Measurements from ENCODE around the gene SKAP1. TPM values are rescaled to one million over a fixed set of nuclear protein-coding genes. Genes with fewer than 3 reads are reported as not detected.

The SKAP1 gene
- total RNA-seq, 1 donor from 2014 or later: not detected

DNA sequence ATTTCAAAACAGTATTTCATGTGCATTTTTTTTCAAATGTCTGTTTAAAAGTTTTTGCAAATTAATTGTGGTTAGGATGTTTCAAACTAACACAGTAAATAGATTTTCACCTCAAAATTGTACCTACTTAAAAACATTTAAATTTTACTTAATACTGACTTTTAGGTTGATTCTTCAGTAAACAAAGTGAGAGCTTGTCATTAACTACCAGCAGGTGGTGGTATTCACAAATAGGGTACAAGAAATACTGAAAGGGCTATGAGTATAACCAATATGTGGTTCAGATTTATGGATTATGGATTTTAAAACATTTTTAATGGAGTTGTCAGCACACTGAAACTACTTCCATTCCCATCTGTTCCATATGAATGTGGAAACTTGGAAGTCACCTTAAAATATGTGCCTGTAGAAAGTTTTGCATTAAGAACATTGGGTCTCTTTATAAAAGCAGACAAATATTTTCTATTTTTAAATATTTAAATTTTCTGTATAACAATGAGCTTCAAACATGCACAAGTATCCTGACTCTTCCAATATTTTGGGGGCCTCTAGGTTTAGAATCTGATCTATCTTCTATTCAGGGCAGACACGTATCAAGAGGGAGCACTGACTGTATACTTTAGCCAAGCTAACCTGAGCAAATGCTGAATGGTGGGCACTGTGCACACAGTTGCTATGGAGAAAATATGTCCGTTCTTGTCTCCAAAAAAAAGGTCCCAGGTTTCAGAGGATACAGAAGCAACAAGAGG is 166.9 kb downstream of the SKAP1 start:
- H3K27ac ChIP-seq (ENCODE audit: low read depth, low read length): no peak overlapping the region
- H3K27me3 ChIP-seq (ENCODE audit: insufficient read depth, low read length): peaks cover 8% of the 10 kb centered on the region
- H4K20me1 ChIP-seq (ENCODE audit: insufficient read depth, low read length): no peaks in the 10 kb centered on the region
- no peaks in the 10 kb centered on the region for H3K36me3 ChIP-seq (ENCODE audit: insufficient read depth, low read length)
- H3K4me1 ChIP-seq (ENCODE audit: insufficient read depth, low read length): no peaks in the 10 kb centered on the region
- no peaks in the 10 kb centered on the region for H3K9me3 Mint-ChIP-seq (ENCODE audit: unreplicated experiment)
- no peak for DNase-seq (ENCODE audit: low read depth)
- no peak overlapping the region for H3K4me3 Mint-ChIP-seq (ENCODE audit: unreplicated experiment)
- H3K9ac ChIP-seq (ENCODE audit: low read length): no peak overlapping the region
- no peak overlapping the region for H3K4me2 ChIP-seq (ENCODE audit: low read length)
- no peaks in the 10 kb centered on the region for H3K36me3 Mint-ChIP-seq (ENCODE audit: low read depth, unreplicated experiment)
- H2AFZ ChIP-seq (ENCODE audit: low read depth, low read length): no peak overlapping the region
- TF ChIP-seq, protein P1, sequence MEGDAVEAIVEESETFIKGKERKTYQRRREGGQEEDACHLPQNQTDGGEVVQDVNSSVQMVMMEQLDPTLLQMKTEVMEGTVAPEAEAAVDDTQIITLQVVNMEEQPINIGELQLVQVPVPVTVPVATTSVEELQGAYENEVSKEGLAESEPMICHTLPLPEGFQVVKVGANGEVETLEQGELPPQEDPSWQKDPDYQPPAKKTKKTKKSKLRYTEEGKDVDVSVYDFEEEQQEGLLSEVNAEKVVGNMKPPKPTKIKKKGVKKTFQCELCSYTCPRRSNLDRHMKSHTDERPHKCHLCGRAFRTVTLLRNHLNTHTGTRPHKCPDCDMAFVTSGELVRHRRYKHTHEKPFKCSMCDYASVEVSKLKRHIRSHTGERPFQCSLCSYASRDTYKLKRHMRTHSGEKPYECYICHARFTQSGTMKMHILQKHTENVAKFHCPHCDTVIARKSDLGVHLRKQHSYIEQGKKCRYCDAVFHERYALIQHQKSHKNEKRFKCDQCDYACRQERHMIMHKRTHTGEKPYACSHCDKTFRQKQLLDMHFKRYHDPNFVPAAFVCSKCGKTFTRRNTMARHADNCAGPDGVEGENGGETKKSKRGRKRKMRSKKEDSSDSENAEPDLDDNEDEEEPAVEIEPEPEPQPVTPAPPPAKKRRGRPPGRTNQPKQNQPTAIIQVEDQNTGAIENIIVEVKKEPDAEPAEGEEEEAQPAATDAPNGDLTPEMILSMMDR (IDR thresholded peaks at IDR 0.05; ENCODE audit: insufficient read depth, low read depth, low read length): peak; percentile 42
- no peak for TF ChIP-seq EZH2 (IDR thresholded peaks at IDR 0.05; ENCODE audit: insufficient read depth, low read length)
- H3K4me1 Mint-ChIP-seq (ENCODE audit: low read depth, unreplicated experiment): no peaks in the 10 kb centered on the region
- FAIRE-seq: peak; percentile 9
- no peaks in the 10 kb centered on the region for H3K79me2 ChIP-seq (ENCODE audit: insufficient read depth, low read length)
- H3K27me3 Mint-ChIP-seq (ENCODE audit: low read depth, unreplicated experiment): no peaks in the 10 kb centered on the region
- H3K9me3 ChIP-seq (ENCODE audit: insufficient read depth, low read depth, low read length): no peaks in the 10 kb centered on the region
- H3K27ac Mint-ChIP-seq (ENCODE audit: unreplicated experiment): no peak overlapping the region
- no peak overlapping the region for H3K4me3 ChIP-seq (ENCODE audit: insufficient read depth, low read depth, low read length)

DNA sequence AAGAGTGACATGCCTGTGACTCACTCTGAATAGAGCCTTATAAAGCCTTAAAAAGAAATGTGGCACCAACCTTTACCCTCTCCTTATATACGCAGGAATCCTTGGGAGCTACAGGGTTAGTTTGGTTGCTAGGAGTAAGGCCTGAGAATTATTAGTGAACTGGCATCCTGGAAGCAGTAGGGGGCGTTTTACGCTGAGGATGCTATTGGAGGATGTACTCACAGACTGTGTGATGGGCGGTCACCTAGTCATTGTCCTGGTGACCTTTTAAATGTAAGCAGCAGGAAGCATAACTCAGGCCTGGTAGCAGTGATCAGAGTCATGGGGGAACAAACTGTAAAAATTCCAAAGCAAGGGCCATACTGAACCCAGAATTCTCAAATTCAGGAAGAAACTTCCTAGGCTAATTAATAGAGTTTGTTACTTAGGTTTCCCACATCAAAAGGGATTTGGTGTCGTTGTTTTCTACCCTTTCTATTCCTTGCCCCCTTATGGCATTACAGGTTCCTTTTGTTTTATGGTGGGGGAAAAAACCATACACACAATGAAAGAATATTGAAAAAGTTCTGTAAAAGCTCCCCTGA is 168.6 kb downstream of the SKAP1 start:
- peaks cover 2% of the 10 kb centered on the region for H3K27me3 Mint-ChIP-seq (ENCODE audit: low read depth, unreplicated experiment)
- no peak for FAIRE-seq

More for the DNA sequence above, 168.6 kb downstream of the SKAP1 start:
- Mint-ChIP-seq H3K27ac (ENCODE audit: unreplicated experiment) (no peak overlapping the region), H3K36me3 (ENCODE audit: low read depth, unreplicated experiment) (no peaks in the 10 kb centered on the region), H3K4me3 (ENCODE audit: unreplicated experiment) (no peak overlapping the region), H3K4me1 (ENCODE audit: low read depth, unreplicated experiment) (no peaks in the 10 kb centered on the region), H3K9me3 (ENCODE audit: unreplicated experiment) (no peaks in the 10 kb centered on the region)
- no peak overlapping the region for H3K27ac ChIP-seq (ENCODE audit: low read depth, low read length)
- no peak for TF ChIP-seq EZH2 (IDR thresholded peaks at IDR 0.05; ENCODE audit: insufficient read depth, low read length)
- TF ChIP-seq, protein P1 (IDR thresholded peaks at IDR 0.05; ENCODE audit: insufficient read depth, low read depth, low read length): peak; percentile 46
- no peak overlapping the region for H3K4me3 ChIP-seq (ENCODE audit: insufficient read depth, low read depth, low read length)
- H3K27me3 ChIP-seq (ENCODE audit: insufficient read depth, low read length): peaks cover 6% of the 10 kb centered on the region
- H2AFZ ChIP-seq (ENCODE audit: low read depth, low read length): no peak overlapping the region
- no peak for DNase-seq (ENCODE audit: low read depth)
- H3K9ac ChIP-seq (ENCODE audit: low read length): no peak overlapping the region
- no peaks in the 10 kb centered on the region for H4K20me1 ChIP-seq (ENCODE audit: insufficient read depth, low read length)
- H3K79me2 ChIP-seq (ENCODE audit: insufficient read depth, low read length): no peaks in the 10 kb centered on the region
- no peaks in the 10 kb centered on the region for H3K36me3 ChIP-seq (ENCODE audit: insufficient read depth, low read length)
- no peaks in the 10 kb centered on the region for H3K4me1 ChIP-seq (ENCODE audit: insufficient read depth, low read length)
- no peak overlapping the region for H3K4me2 ChIP-seq (ENCODE audit: low read length)
- no peaks in the 10 kb centered on the region for H3K9me3 ChIP-seq (ENCODE audit: insufficient read depth, low read depth, low read length)
